ENCODE data around the gene PMAIP1.

Gene PMAIP1

DNA sequence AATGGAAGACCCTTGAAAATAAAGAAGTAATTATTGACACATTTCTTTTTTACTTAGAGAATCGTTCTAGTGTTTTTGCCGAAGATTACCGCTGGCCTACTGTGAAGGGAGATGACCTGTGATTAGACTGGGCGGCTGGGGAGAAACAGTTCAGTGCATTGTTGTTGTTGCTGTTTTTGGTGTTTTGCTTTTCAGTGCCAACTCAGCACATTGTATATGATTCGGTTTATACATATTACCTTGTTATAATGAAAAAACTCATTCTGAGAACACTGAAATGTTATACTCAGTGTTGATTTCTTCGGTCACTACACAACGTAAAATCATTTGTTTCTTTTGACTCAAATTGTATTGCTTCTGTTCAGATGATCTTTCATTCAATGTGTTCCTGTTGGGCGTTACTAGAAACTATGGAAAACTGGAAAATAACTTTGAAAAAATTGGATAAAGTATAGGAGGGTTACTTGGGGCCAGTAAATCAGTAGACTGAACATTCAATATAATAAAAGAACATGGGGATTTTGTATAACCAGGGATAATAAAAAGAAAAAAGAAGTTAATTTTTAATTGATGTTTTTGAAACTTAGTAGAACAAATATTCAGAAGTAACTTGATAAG is 3.3 kb downstream of the PMAIP1 start:
- DNase-seq (ENCODE audit: low spot score) = no peak
- no peak overlapping the region for H3K27ac ChIP-seq
- POLR2A ChIA-PET (ENCODE audit: low non-redundant PET) = no interaction called here
- TF ChIP-seq, protein P1, sequence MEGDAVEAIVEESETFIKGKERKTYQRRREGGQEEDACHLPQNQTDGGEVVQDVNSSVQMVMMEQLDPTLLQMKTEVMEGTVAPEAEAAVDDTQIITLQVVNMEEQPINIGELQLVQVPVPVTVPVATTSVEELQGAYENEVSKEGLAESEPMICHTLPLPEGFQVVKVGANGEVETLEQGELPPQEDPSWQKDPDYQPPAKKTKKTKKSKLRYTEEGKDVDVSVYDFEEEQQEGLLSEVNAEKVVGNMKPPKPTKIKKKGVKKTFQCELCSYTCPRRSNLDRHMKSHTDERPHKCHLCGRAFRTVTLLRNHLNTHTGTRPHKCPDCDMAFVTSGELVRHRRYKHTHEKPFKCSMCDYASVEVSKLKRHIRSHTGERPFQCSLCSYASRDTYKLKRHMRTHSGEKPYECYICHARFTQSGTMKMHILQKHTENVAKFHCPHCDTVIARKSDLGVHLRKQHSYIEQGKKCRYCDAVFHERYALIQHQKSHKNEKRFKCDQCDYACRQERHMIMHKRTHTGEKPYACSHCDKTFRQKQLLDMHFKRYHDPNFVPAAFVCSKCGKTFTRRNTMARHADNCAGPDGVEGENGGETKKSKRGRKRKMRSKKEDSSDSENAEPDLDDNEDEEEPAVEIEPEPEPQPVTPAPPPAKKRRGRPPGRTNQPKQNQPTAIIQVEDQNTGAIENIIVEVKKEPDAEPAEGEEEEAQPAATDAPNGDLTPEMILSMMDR (conservative IDR thresholded peaks at IDR 0.05; ENCODE audit: low read depth) = no peak
- CTCF ChIA-PET = no interaction called here

DNA sequence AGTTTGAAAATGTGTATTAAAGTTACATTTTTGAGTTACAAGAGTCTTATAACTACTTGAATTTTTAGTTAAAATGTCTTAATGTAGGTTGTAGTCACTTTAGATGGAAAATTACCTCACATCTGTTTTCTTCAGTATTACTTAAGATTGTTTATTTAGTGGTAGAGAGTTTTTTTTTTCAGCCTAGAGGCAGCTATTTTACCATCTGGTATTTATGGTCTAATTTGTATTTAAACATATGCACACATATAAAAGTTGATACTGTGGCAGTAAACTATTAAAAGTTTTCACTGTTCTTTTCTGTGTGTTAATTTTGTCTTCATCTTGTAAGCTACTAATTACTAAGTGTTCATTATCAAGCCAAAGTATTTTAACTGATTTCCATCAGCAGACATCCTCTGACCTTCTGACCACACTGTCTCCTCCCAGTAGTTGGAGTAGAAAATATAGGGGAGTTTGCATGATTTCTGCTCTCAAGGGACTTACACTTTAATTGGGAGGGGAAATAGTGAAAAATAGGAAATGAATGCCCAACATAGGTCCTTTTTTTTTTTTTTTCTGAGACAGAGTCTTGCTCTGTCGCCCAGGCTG is 4.3 kb downstream of the PMAIP1 start:
- peak overlapping the region; percentile 81 for H3K27ac ChIP-seq
- POLR2A ChIA-PET (ENCODE audit: low non-redundant PET) = no interaction called here
- DNase-seq (ENCODE audit: low spot score) = no peak
- CTCF ChIA-PET = no interaction called here
- TF ChIP-seq, protein P1 (conservative IDR thresholded peaks at IDR 0.05; ENCODE audit: low read depth) = no peak

DNA sequence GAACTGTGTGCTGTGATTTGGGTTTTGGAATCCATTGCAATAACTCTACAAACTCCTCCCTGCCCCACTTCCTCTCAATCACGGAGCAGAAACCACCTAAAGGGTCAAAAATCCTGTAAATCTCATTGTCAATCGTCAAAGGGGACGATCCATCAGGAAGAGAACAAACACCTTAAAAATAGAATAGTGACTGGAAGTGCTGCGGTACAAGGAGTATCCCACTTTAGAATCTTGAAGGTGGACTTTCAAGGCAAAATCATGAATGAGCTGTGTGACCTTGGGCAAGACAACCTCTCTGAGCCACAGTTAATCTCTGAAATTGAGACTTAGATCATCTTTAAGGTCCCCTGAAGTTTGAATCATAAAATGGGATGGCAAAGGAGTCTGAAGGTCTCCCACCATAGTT is 5.9 kb downstream of the PMAIP1 start:
- TF ChIP-seq, protein P1 (conservative IDR thresholded peaks at IDR 0.05; ENCODE audit: low read depth) = no peak
- ChIA-PET POLR2A (ENCODE audit: low non-redundant PET) (no interaction called here), CTCF (interaction anchor here (0.7 kb wide), 1 partner anchor 1001 kb away, joined by 3 read pairs; no protein-coding TSS in a partner anchor)
- H3K27ac ChIP-seq = no peak overlapping the region
- no peak for DNase-seq (ENCODE audit: low spot score)

DNA sequence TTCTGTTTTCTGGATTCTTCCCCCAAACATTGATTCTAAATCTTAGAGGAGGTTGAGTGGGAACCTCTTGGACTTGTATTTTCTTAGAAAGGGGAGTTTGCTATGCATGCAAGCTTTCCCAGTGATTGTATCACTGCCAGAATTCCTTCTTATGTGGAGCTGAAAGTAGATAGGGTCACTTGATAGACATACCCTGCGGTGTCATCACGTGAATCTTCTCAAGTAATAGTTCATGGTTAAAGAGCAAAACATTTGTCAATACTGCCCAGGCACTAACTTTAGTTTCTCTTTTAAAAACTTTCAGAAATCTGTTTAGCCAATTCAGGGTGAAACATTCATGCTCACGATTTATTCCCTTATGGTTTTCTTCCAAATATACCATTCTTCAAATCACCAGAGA is 6.4 kb downstream of the PMAIP1 start:
- TF ChIP-seq, protein P1 (conservative IDR thresholded peaks at IDR 0.05; ENCODE audit: low read depth) = no peak
- CTCF ChIA-PET = interaction anchor here (0.7 kb wide), 1 partner anchor 1001 kb away, joined by 3 read pairs; no protein-coding TSS in a partner anchor
- H3K27ac ChIP-seq = no peak overlapping the region
- POLR2A ChIA-PET (ENCODE audit: low non-redundant PET) = no interaction called here
- no peak for DNase-seq (ENCODE audit: low spot score)

DNA sequence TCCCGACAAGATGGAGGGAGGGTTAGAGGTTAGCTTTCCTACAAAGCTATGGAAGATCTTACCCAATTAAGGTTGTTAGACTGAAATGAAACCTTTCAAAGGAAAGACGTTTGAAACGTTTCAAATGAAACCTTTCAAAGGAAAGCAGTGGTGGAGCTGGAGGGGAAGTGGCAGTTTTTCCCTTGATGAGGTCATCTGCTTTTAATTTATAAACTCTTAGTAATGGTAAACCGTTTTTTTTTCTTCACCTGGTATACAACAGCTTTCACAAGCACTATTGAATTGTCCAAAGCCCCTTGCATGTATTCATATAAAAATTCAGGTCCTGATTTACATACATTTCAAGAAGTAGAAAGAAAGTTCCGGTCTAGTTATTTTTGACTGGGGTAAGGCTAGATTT is 7.4 kb downstream of the PMAIP1 start:
- no peak overlapping the region for H3K27ac ChIP-seq
- DNase-seq (ENCODE audit: low spot score) = no peak
- CTCF ChIA-PET = no interaction called here
- TF ChIP-seq, protein P1 (conservative IDR thresholded peaks at IDR 0.05; ENCODE audit: low read depth) = no peak
- POLR2A ChIA-PET (ENCODE audit: low non-redundant PET) = no interaction called here

DNA sequence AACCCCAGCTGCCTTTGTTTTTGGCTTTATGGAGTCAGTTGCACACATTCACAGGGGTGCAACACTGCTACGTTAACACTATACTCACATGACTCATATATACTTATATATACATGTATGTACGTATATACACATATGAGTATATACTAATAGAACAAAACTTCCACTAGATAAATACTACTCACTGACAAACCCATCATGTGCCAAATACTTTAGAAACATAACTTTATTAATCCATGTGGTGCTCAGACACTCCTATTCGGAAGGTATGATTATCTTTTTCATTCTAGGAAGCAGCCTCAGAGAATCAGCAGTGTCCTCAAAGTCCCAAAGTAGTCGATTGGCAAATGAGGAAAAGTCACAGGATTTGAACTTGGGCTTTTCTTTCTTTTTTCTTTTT is 7.9 kb downstream of the PMAIP1 start:
- ChIA-PET CTCF (no interaction called here), POLR2A (ENCODE audit: low non-redundant PET) (no interaction called here)
- DNase-seq (ENCODE audit: low spot score) = no peak
- TF ChIP-seq, protein P1 (conservative IDR thresholded peaks at IDR 0.05; ENCODE audit: low read depth) = no peak
- H3K27ac ChIP-seq = no peak overlapping the region

Data from RWPE1 (cell line).